RWPE1 (cell line): ENCODE data around the gene RNF157.

Experiments used
- CTCF ChIA-PET: fragments of 350-600 bp; sonication (Branson Sonifier 250); formaldehyde crosslinking; extraction: SDS; loops from one replicate; lab custom pipeline; 2021; lab: Yijun Ruan, JAX
- POLR2A ChIA-PET: fragments of 400-600 bp; formaldehyde crosslinking; extraction: SDS; loops from one replicate; lab custom pipeline; 2020; ENCODE audit warnings: antibody characterized with exemption; ENCODE audit not compliant: low non-redundant PET; lab: Yijun Ruan, JAX
- DNase-seq: peaks from one replicate; pipeline ENCODE4 v3.0.0; 2012; ENCODE audit warnings: low spot score
- H3K27ac ChIP-seq: fragments of 450-650 bp; 2 replicates; pipeline ENCODE4 v1.5.1; 2017
- CTCF ChIP-seq: fragments of 450-650 bp; conservative IDR thresholded peaks from 2 replicates; pipeline ENCODE4 v1.5.1; 2017; ENCODE audit warnings: low read depth, mild to moderate bottlenecking

The RNF157 gene

DNA sequence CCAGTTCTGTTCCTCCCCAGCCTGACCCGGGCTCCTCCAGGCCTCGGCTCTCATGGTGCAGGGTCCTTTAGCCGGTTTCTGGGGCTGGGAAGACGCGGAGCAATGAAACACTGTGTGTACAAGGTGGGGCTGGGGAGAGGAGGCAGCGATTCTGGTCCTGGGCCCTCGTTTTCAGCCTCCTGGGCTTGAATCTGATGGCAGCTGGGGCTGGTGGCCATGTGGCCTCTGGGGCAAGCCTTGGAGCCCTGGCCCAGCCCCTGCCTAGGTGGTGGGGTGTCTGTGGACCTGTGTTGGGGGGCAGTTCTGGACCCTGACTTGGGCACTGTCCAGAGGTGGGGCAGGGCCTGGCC is 103.3 kb downstream of the RNF157 start:
- H3K27ac ChIP-seq = no peak overlapping the region
- DNase-seq = no peak
- ChIA-PET POLR2A (no interaction called here), CTCF (no interaction called here)
- TF ChIP-seq CTCF = no peak

- no peak for TF ChIP-seq CTCF
- ChIA-PET CTCF (no interaction called here), POLR2A (no interaction called here)
- no peak for DNase-seq
- no peak overlapping the region for H3K27ac ChIP-seq
These were observed 103.9 kb downstream of the RNF157 start for GRCh38 chr17:76136276-76137000.

DNA sequence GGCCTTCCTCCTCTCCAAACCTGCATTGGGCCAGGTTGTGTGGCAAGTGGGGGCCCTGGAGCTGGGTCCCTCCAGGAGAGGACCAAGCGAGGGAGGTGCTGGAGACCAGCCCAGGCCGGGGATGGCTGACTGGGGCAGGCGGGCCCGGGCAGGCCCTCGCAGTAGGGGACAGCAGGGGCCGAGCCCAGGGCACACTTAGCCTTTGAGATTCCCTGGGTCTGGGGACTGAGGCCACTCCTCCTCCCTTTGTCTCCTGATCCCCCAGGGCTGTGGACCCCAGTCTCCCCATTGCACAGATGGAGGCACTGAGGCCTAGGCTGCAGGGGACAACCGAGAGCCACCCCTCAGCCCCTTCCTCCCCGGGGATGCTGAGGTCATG is 104.5 kb downstream of the RNF157 start:
- H3K27ac ChIP-seq = no peak overlapping the region
- CTCF ChIA-PET = no interaction called here
- DNase-seq = no peak
- POLR2A ChIA-PET = no interaction called here
- TF ChIP-seq CTCF = no peak

GRCh38 chr17:76134911-76135809 is 105.1 kb downstream of the RNF157 start:
- ChIA-PET POLR2A (no interaction called here), CTCF (interaction anchor here (0.6 kb wide), 1 partner anchor 14 kb away, joined by 4 read pairs; no protein-coding TSS in a partner anchor)
- no peak for DNase-seq
- H3K27ac ChIP-seq = no peak overlapping the region
- TF ChIP-seq CTCF = no peak

- CTCF ChIA-PET = interaction anchor here (0.6 to 1.6 kb wide), 4 partner anchors 11 to 320 kb away, joined by 3 to 6 read pairs (median 4); no protein-coding TSS in a partner anchor
- H3K27ac ChIP-seq = no peak overlapping the region
- TF ChIP-seq CTCF = no peak
- peak; percentile 60 for DNase-seq
- POLR2A ChIA-PET = interaction anchor here (0.6 kb wide), 1 partner anchor 360 kb away, joined by 3 read pairs; no protein-coding TSS in a partner anchor
These were observed 107.5 kb downstream of the RNF157 start for GRCh38 chr17:76132574-76133338.
